ENCODE data around the gene PRPSAP1.

GRCh38 chr17:76272541-76273444, 80.9 kb downstream of the PRPSAP1 start:
- TF ChIP-seq CTCF (IDR thresholded peaks at IDR 0.05) (no peak), POLR2AphosphoS5 (IDR thresholded peaks at IDR 0.05; ENCODE audit: low read depth, low read length) (no peak)
- TF ChIP-seq, protein P1, sequence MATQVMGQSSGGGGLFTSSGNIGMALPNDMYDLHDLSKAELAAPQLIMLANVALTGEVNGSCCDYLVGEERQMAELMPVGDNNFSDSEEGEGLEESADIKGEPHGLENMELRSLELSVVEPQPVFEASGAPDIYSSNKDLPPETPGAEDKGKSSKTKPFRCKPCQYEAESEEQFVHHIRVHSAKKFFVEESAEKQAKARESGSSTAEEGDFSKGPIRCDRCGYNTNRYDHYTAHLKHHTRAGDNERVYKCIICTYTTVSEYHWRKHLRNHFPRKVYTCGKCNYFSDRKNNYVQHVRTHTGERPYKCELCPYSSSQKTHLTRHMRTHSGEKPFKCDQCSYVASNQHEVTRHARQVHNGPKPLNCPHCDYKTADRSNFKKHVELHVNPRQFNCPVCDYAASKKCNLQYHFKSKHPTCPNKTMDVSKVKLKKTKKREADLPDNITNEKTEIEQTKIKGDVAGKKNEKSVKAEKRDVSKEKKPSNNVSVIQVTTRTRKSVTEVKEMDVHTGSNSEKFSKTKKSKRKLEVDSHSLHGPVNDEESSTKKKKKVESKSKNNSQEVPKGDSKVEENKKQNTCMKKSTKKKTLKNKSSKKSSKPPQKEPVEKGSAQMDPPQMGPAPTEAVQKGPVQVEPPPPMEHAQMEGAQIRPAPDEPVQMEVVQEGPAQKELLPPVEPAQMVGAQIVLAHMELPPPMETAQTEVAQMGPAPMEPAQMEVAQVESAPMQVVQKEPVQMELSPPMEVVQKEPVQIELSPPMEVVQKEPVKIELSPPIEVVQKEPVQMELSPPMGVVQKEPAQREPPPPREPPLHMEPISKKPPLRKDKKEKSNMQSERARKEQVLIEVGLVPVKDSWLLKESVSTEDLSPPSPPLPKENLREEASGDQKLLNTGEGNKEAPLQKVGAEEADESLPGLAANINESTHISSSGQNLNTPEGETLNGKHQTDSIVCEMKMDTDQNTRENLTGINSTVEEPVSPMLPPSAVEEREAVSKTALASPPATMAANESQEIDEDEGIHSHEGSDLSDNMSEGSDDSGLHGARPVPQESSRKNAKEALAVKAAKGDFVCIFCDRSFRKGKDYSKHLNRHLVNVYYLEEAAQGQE (IDR thresholded peaks at IDR 0.05; ENCODE audit: insufficient read depth in 1 of 2, low read depth in 2 of 2, low read length in 1 of 2), result no peak
